ENCODE results near the gene FOXN3. TPM values are rescaled to one million over a fixed set of nuclear protein-coding genes. Genes with fewer than 3 reads are reported as not detected.
A peak's percentile ranks its signal among the peaks of the same experiment; 100 is the strongest.

FOXN3 gene
- total RNA-seq, 2 experiments from 2014 or later, result 124 to 127 TPM

DNA sequence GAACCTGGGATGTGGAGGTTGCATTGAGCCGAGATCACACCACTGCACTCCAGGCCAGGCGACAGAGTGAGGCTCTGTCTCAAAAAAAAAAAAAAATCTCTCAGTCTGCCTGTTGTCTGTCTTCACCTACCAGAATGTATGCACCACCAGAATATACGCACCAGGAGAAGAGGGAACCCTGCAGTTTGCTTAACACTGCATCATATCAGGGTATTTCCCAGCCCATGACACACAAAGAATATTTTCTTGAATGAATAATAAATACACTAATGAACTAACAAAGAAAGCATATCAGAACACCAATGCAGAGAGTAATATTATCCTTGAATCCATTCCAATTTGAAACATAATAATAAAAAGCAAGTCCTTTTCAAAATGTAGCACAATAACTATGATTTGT, 44.2 kb upstream of the FOXN3 start:
- Mint-ChIP-seq H3K27ac (no peak overlapping the region), H3K4me1 (ENCODE audit: low read depth) (peaks cover 47% of the 10 kb centered on the region), H3K27me3 (no peaks in the 10 kb centered on the region), H3K4me3 (no peak overlapping the region), H3K9me3 (no peaks in the 10 kb centered on the region), H3K36me3 (ENCODE audit: low read depth) (peaks cover 33% of the 10 kb centered on the region)
- Histone ChIP-seq H3K36me3 (ENCODE audit: insufficient read depth, low read length) (peaks cover 9% of the 10 kb centered on the region), H3K4me3 (ENCODE audit: low read length) (no peak overlapping the region), H3K9me3 (ENCODE audit: control insufficient read depth in 1 of 2, insufficient read depth in 1 of 2, low read length in 2 of 2) (no peaks in the 10 kb centered on the region), H3K4me1 (ENCODE audit: insufficient read depth, low read length) (peaks cover 9% of the 10 kb centered on the region), H3K27ac (ENCODE audit: low read depth in 1 of 2, low read length in 2 of 2) (no peak overlapping the region), H3K27me3 (ENCODE audit: control insufficient read depth in 1 of 2, insufficient read depth in 2 of 2, low read length in 2 of 2) (no peaks in the 10 kb centered on the region)
- POLR2A ChIA-PET, result no interaction called here
- TF ChIP-seq, protein P1, sequence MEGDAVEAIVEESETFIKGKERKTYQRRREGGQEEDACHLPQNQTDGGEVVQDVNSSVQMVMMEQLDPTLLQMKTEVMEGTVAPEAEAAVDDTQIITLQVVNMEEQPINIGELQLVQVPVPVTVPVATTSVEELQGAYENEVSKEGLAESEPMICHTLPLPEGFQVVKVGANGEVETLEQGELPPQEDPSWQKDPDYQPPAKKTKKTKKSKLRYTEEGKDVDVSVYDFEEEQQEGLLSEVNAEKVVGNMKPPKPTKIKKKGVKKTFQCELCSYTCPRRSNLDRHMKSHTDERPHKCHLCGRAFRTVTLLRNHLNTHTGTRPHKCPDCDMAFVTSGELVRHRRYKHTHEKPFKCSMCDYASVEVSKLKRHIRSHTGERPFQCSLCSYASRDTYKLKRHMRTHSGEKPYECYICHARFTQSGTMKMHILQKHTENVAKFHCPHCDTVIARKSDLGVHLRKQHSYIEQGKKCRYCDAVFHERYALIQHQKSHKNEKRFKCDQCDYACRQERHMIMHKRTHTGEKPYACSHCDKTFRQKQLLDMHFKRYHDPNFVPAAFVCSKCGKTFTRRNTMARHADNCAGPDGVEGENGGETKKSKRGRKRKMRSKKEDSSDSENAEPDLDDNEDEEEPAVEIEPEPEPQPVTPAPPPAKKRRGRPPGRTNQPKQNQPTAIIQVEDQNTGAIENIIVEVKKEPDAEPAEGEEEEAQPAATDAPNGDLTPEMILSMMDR (IDR thresholded peaks at IDR 0.05), result no peak
- CTCF ChIA-PET, result no interaction called here
- ATAC-seq (ENCODE audit: poor library complexity) (no peak), DNase-seq (peak in 1 of 14 experiments; percentile 17)
- intact Hi-C loops (cut with DNase I, micrococcal nuclease), result no loop called here

DNA sequence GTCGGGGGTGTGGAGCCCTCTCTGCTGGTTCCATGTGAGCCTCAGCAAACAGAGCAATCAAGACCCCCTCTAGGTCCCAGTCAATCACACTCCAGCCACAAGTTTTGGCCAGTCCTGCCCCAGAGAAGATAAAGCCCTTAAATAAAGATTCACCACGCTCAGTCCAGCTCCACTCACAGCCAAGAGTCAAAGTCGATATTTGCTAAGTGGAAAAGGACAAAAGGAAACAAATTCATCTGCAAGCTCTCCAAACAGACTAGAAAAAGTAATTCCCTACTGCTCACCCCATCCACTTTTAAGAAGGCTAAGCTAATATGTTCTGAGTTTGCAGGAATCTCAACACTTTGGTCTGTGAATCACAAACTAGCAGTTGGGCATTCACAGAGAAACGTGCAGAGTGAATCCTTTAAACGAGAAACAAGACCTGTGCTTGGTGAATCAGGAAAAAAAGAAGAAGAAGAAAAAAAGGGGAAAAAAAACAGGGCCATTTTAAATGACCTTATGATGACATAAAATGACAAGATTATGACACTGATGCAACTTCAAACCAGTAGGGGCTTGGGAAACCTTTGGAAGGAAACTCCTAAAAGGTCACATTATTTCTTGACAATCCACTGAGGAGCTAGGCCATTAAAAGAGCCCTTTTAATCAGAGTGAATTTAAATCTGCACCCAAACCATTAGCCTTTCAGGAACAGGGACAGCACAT, 41.8 kb upstream of the FOXN3 start:
- Histone ChIP-seq H3K27me3 (ENCODE audit: control insufficient read depth in 1 of 2, insufficient read depth in 2 of 2, low read length in 2 of 2) (no peaks in the 10 kb centered on the region), H3K9me3 (ENCODE audit: control insufficient read depth in 1 of 2, insufficient read depth in 1 of 2, low read length in 2 of 2) (no peaks in the 10 kb centered on the region), H3K36me3 (ENCODE audit: insufficient read depth, low read length) (peaks cover 4% of the 10 kb centered on the region), H3K4me3 (ENCODE audit: low read length) (no peak overlapping the region), H3K4me1 (ENCODE audit: insufficient read depth, low read length) (peaks cover 7% of the 10 kb centered on the region), H3K27ac (ENCODE audit: low read depth in 1 of 2, low read length in 2 of 2) (no peak overlapping the region)
- Mint-ChIP-seq H3K36me3 (ENCODE audit: low read depth) (peaks cover 25% of the 10 kb centered on the region), H3K9me3 (no peaks in the 10 kb centered on the region), H3K27ac (peak overlapping the region; percentile 1), H3K27me3 (no peaks in the 10 kb centered on the region), H3K4me1 (ENCODE audit: low read depth) (peaks cover 33% of the 10 kb centered on the region), H3K4me3 (no peak overlapping the region)
- ChIA-PET CTCF (interaction anchor here (1.3 kb wide), 1 partner anchor 41 kb away, joined by 3 read pairs; no protein-coding TSS in a partner anchor), POLR2A (interaction anchor here (0.6 kb wide), 1 partner anchor 23 kb away, joined by 3 read pairs; no protein-coding TSS in a partner anchor)
- intact Hi-C loops (cut with DNase I, micrococcal nuclease), result no loop called here
- TF ChIP-seq, protein P1 (IDR thresholded peaks at IDR 0.05), result no peak
- DNase-seq, result peak in 2 of 14 experiments; percentile 33 to 43
- no peak for ATAC-seq (ENCODE audit: poor library complexity)

DNA sequence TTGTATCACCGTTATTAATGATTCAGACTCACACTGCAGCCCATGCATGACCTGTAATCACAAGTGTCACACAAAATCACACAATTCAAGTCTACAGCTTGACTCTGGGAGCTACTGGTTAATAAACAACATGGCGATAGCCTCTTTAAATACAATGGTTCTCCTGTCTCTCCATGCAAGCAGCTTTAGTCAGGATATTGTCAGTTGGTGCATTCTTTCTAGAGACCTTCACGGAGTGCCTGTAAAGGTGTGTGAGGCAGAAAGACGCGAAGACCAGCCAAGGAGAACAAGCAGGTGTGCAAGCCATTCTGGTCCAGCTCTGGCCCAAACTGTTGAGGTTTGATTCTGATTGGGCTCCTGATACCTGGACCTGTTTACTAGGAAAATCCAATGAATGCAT, 40.0 kb upstream of the FOXN3 start:
- Mint-ChIP-seq H3K27me3 (no peaks in the 10 kb centered on the region), H3K36me3 (ENCODE audit: low read depth) (peaks cover 25% of the 10 kb centered on the region), H3K27ac (peak overlapping the region; percentile 42), H3K4me1 (ENCODE audit: low read depth) (peaks cover 33% of the 10 kb centered on the region), H3K4me3 (no peak overlapping the region), H3K9me3 (no peaks in the 10 kb centered on the region)
- ATAC-seq (ENCODE audit: poor library complexity), result no peak
- TF ChIP-seq, protein P1 (IDR thresholded peaks at IDR 0.05), result no peak
- peaks cover 7% of the 10 kb centered on the region for H3K4me1 ChIP-seq (ENCODE audit: insufficient read depth, low read length)
- no peak overlapping the region for H3K4me3 ChIP-seq (ENCODE audit: low read length)
- H3K27ac ChIP-seq (ENCODE audit: low read depth in 1 of 2, low read length in 2 of 2), result no peak overlapping the region
- ChIA-PET CTCF (no interaction called here), POLR2A (no interaction called here)
- no peak for DNase-seq
- H3K36me3 ChIP-seq (ENCODE audit: insufficient read depth, low read length), result peaks cover 8% of the 10 kb centered on the region
- H3K27me3 ChIP-seq (ENCODE audit: control insufficient read depth in 1 of 2, insufficient read depth in 2 of 2, low read length in 2 of 2), result no peaks in the 10 kb centered on the region
- no peaks in the 10 kb centered on the region for H3K9me3 ChIP-seq (ENCODE audit: control insufficient read depth in 1 of 2, insufficient read depth in 1 of 2, low read length in 2 of 2)
- intact Hi-C loops (cut with DNase I, micrococcal nuclease), result no loop called here
